HepG2 (cell line): Measurements from ENCODE around the gene FXYD6. TPM values are rescaled to one million over a fixed set of nuclear protein-coding genes. Genes with fewer than 3 reads are reported as not detected.

Experiments used
- BHLHE40 ChIP-seq: IDR thresholded peaks from 2 replicates; pipeline ENCODE4 v1.6.1; 2011; ENCODE audit warnings: low read length, improper control_type of control experiment
- FOXA1 ChIP-seq, 2 experiments: fragments of 450-650 bp in 1 of 2; sonication (generic) in 1 of 2; formaldehyde crosslinking in 1 of 2; IDR thresholded peaks; 2 replicates each; pipeline versions ENCODE4 v1.4.0 to v1.6.1; 2016 to 2020; ENCODE audit warnings: missing genetic modification reagents in 1 of 2
- MED13 ChIP-seq: sonication (generic); formaldehyde crosslinking; IDR thresholded peaks from 2 replicates; pipeline ENCODE4 v1.5.0; 2020; ENCODE audit warnings: missing genetic modification reagents
- POLR2G ChIP-seq: fragments of 200-400 bp; formaldehyde crosslinking; IDR thresholded peaks from 2 replicates; pipeline ENCODE4 v1.6.1; 2018; ENCODE audit warnings: mild to moderate bottlenecking, low read depth, low read length, moderate library complexity
- ZC3H4 ChIP-seq: sonication (generic); formaldehyde crosslinking; IDR thresholded peaks from 2 replicates; pipeline ENCODE4 v1.4.0; 2020; ENCODE audit warnings: missing genetic modification reagents, borderline replicate concordance
- ZNF761 ChIP-seq: sonication (generic); formaldehyde crosslinking; conservative IDR thresholded peaks from 2 replicates; pipeline ENCODE4 v1.4.0; 2020; ENCODE audit warnings: mild to moderate bottlenecking, missing genetic modification reagents
- polyA plus RNA-seq, 8 experiments: library from polyadenylated mRNA; depleted of rRNA in 3 of 8; stranded (reverse) in 7 of 8; unstranded in 1 of 8; fragments of >200 nt; fragmentation: Illumina TruSeq in 4 of 8; extraction: Trizol in 4 of 8; gene quantifications; 2 replicates each; pipeline versions ENCODE4 v1.2.1 to v1.2.3, GENCODE V29; 2011 to 2016; ENCODE audit warnings: low read depth in 4 of 8, missing spikeins in 1 of 8, mixed read lengths in 1 of 8; ENCODE audit not compliant: insufficient read depth in 1 of 8
- total RNA-seq, 5 experiments: library from RNA; depleted of rRNA; stranded (reverse); fragments of >200 nt; fragmentation: Illumina TruSeq; extraction: Trizol; gene quantifications; 2 replicates each; pipeline ENCODE4 v1.2.3, GENCODE V29; 2016; ENCODE audit warnings: low read depth in 1 of 5
- TF ChIP-seq, protein P1 (sequence below): sonication (generic); formaldehyde crosslinking; IDR thresholded peaks from 2 replicates; pipeline ENCODE4 v1.5.0; 2020; ENCODE audit warnings: mild to moderate bottlenecking, missing genetic modification reagents, borderline replicate concordance
- TF ChIP-seq, protein P2 (sequence below), 2 experiments: sonication (generic) in 1 of 2; formaldehyde crosslinking in 1 of 2; IDR thresholded peaks; 2 replicates each; pipeline versions ENCODE4 v1.6.1 to v1.9.0; 2014 to 2022; ENCODE audit warnings: antibody characterized with exemption in 1 of 2, borderline replicate concordance in 1 of 2, inconsistent platforms in 1 of 2, low read depth in 1 of 2, missing genetic modification reagents in 1 of 2
- TF ChIP-seq, protein P3 (sequence below): sonication (generic); formaldehyde crosslinking; IDR thresholded peaks from 2 replicates; pipeline ENCODE4 v1.4.0; 2020; ENCODE audit warnings: mild to moderate bottlenecking, missing genetic modification reagents

Gene FXYD6
- total and polyA plus RNA-seq, 2 of the 13 experiments (the other 11 are each of a cell fraction or from before 2014, with no cell fraction given): not detected

DNA sequence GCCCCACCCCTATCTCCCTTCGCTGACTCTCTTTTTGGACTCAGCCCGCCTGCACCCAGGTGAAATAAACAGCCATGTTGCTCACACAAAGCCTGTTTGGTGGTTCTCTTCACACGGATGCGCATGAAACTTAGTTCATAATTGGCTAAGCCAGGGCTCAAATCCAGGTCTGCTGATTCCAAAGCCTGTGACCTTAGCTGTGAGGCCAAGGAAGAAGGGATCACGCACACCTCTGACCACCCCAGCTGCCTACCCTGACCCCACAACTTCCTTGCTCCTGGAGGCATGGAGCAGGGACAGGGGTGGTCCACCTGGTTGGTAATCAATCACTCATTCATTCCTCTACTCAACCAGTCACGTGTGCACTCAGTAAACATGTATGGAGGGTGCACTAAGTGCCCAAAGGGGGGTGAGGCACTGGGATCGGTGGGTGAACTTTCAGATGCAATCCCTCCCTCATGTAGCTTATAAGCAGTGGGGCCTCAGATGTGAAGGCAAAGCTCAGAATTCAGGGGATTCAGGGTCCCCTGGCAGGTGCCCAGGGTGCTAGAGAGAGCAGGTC lies 62.2 kb downstream of the FXYD6 start (continued):
- TF ChIP-seq, protein P1, sequence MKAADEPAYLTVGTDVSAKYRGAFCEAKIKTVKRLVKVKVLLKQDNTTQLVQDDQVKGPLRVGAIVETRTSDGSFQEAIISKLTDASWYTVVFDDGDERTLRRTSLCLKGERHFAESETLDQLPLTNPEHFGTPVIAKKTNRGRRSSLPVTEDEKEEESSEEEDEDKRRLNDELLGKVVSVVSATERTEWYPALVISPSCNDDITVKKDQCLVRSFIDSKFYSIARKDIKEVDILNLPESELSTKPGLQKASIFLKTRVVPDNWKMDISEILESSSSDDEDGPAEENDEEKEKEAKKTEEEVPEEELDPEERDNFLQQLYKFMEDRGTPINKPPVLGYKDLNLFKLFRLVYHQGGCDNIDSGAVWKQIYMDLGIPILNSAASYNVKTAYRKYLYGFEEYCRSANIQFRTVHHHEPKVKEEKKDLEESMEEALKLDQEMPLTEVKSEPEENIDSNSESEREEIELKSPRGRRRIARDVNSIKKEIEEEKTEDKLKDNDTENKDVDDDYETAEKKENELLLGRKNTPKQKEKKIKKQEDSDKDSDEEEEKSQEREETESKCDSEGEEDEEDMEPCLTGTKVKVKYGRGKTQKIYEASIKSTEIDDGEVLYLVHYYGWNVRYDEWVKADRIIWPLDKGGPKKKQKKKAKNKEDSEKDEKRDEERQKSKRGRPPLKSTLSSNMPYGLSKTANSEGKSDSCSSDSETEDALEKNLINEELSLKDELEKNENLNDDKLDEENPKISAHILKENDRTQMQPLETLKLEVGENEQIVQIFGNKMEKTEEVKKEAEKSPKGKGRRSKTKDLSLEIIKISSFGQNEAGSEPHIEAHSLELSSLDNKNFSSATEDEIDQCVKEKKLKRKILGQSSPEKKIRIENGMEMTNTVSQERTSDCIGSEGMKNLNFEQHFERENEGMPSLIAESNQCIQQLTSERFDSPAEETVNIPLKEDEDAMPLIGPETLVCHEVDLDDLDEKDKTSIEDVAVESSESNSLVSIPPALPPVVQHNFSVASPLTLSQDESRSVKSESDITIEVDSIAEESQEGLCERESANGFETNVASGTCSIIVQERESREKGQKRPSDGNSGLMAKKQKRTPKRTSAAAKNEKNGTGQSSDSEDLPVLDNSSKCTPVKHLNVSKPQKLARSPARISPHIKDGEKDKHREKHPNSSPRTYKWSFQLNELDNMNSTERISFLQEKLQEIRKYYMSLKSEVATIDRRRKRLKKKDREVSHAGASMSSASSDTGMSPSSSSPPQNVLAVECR: 0 out of 2 replicates have a peak, but pooled peaks have one; percentile 13
- TF ChIP-seq ZNF761 (CRISPR knock-in tag) (no peak), MED13 (CRISPR knock-in tag) (no peak), POLR2G (no peak), ZC3H4 (no peak), BHLHE40 (0 out of 2 replicates have a peak, but pooled peaks have one; percentile 23), FOXA1 (IDR thresholded peaks at IDR 0.05) (no peak), FOXA1 (CRISPR knock-in tag; IDR thresholded peaks at IDR 0.05) (peak; percentile 77)
- TF ChIP-seq, protein P2, sequence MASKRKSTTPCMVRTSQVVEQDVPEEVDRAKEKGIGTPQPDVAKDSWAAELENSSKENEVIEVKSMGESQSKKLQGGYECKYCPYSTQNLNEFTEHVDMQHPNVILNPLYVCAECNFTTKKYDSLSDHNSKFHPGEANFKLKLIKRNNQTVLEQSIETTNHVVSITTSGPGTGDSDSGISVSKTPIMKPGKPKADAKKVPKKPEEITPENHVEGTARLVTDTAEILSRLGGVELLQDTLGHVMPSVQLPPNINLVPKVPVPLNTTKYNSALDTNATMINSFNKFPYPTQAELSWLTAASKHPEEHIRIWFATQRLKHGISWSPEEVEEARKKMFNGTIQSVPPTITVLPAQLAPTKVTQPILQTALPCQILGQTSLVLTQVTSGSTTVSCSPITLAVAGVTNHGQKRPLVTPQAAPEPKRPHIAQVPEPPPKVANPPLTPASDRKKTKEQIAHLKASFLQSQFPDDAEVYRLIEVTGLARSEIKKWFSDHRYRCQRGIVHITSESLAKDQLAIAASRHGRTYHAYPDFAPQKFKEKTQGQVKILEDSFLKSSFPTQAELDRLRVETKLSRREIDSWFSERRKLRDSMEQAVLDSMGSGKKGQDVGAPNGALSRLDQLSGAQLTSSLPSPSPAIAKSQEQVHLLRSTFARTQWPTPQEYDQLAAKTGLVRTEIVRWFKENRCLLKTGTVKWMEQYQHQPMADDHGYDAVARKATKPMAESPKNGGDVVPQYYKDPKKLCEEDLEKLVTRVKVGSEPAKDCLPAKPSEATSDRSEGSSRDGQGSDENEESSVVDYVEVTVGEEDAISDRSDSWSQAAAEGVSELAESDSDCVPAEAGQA (IDR thresholded peaks at IDR 0.05; ENCODE audit: low read depth): no peak
- TF ChIP-seq, protein P2 (CRISPR knock-in tag; IDR thresholded peaks at IDR 0.05; ENCODE audit: borderline replicate concordance): no peak
- TF ChIP-seq, protein P3, sequence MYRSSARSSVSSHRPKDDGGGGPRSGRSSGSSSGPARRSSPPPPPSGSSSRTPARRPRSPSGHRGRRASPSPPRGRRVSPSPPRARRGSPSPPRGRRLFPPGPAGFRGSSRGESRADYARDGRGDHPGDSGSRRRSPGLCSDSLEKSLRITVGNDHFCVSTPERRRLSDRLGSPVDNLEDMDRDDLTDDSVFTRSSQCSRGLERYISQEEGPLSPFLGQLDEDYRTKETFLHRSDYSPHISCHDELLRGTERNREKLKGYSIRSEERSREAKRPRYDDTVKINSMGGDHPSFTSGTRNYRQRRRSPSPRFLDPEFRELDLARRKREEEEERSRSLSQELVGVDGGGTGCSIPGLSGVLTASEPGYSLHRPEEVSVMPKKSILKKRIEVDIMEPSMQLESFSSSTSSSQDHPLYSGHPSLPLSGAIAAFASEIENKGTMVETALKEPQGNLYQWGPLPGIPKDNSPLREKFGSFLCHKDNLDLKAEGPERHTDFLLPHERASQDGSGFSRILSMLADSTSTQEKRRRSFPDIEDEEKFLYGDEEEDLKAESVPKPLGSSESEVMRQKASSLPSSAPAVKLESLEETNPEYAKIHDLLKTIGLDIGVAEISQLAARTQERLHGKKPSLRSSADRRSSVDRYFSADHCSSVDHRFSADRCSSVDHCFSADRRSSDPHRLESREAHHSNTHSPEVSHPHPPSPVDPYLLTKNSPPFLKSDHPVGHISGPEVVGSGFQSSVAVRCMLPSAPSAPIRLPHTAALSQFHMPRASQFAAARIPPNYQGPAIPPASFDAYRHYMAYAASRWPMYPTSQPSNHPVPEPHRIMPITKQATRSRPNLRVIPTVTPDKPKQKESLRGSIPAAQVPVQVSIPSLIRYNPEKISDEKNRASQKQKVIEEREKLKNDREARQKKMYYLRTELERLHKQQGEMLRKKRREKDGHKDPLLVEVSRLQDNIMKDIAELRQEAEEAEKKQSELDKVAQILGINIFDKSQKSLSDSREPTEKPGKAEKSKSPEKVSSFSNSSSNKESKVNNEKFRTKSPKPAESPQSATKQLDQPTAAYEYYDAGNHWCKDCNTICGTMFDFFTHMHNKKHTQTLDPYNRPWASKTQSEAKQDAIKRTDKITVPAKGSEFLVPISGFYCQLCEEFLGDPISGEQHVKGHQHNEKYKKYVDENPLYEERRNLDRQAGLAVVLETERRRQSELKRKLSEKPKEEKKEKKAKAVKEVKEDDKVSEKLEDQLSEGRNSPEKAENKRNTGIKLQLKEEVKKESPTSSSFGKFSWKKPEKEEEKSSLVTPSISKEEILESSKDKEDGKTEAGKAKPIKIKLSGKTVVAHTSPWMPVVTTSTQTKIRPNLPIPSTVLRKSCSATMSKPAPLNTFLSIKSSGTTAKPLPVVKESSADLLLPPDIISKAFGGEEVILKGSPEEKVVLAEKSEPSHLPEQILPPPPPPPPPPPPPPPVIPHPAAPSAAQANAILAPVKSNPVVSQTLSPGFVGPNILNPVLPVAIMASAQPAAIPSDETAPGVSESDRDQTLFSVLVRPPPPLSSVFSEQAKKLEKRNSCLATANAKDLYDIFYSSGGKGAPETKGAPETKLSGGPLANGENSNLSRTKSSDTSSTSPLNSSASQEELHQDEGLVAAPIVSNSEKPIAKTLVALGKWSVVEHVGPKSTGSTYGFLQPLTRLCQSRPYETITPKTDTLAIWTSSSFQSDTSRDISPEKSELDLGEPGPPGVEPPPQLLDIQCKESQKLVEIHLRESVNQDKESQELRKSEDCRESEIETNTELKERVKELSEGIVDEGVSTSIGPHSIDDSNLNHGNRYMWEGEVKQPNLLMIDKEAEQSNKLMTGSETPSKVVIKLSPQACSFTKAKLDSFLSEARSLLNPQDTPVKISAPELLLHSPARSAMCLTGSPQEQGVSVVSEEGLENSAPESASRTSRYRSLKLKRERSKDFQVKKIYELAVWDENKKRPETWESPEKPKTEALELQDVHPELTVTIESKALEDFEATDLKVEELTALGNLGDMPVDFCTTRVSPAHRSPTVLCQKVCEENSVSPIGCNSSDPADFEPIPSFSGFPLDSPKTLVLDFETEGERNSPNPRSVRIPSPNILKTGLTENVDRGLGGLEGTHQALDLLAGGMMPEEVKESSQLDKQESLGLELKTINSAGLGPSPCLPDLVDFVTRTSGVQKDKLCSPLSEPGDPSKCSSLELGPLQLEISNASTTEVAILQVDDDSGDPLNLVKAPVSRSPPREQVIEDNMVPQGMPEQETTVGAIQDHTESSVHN: no peak
